IPS-18c (cell line): ENCODE results near the gene PTPRD.

Experiments
- H3K4me3 ChIP-seq: 2 replicates; pipeline ENCODE4 v1.7.0; 2013; ENCODE audit warnings: low read depth, mild to moderate bottlenecking, low read length, moderate library complexity; ENCODE audit not compliant: insufficient read depth
- H3K9me3 ChIP-seq: one replicate; pipeline ENCODE4 v1.6.1; 2013; ENCODE audit warnings: mild to moderate bottlenecking, low read length, moderate library complexity; ENCODE audit not compliant: control insufficient read depth, insufficient read depth

PTPRD gene

GRCh38 chr9:8338767-8339510 lies 2273.9 kb downstream of the PTPRD start:
- H3K4me3 ChIP-seq: no peak overlapping the region
- no peaks in the 10 kb centered on the region for H3K9me3 ChIP-seq

- Histone ChIP-seq H3K4me3 (no peak overlapping the region), H3K9me3 (no peaks in the 10 kb centered on the region)
Measured at GRCh38 chr9:8337834-8338766, 2274.7 kb downstream of the PTPRD start.

- Histone ChIP-seq H3K4me3 (no peak overlapping the region), H3K9me3 (no peaks in the 10 kb centered on the region)
Measured at GRCh38 chr9:8332871-8333270, 2279.9 kb downstream of the PTPRD start.

DNA sequence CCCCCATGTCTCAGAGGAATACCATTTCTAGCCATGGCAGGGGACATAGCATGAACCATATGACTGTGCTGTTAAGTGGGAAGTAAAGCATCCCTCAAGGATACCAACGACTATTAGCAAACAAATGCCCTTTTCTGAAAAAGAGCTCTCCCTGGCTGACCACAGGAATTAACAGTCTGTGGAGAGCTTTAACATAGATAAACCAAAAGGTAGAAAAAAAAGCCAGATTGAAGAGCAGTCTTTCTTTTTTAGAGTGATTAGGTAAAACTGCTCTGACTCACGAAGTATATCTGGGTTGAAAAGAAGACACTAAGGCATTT lies 2280.5 kb downstream of the PTPRD start:
- Histone ChIP-seq H3K4me3 (no peak overlapping the region), H3K9me3 (no peaks in the 10 kb centered on the region)

DNA sequence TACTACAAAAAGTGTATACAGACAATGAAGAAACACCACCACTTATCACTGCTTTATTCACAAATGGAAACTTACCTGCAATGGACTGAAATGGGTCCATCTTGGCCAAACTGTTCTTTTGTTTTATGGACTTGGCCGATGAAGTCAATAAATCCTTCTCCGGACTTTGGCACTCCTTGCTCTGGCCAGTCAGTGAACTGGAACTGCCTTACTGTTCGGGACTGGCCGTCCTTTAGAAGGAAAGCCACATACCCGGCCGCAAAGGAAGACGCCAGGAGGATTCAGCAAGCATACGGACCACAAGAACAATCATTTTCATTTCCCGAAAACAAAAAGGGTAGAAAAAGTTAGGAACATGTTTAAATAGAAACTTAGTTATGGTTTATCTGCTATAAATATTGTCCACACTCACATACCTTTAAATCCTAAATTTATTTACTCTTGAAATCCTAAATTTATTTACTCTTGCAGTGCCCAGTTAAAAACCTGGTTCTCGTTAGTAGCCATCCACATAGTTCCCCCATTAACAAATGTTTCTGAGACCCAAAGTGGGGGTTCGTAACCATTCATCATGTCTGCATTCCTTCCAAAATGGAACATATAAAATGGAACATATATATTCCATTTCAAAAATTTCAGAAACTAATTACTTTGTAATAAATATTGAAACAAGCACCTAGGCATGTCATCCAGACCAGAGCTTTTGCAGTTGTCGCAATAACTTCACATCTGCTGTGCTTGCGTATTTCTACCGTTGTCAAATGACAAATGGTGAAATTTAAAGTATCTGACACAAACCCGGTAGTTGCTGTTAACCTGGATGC lies 2281.1 kb downstream of the PTPRD start:
- no peaks in the 10 kb centered on the region for H3K9me3 ChIP-seq
- H3K4me3 ChIP-seq: no peak overlapping the region

- Histone ChIP-seq H3K9me3 (no peaks in the 10 kb centered on the region), H3K4me3 (no peak overlapping the region)
Measured at GRCh38 chr9:8329561-8330283, 2283.1 kb downstream of the PTPRD start.

- H3K9me3 ChIP-seq: no peaks in the 10 kb centered on the region
- no peak overlapping the region for H3K4me3 ChIP-seq
Measured at GRCh38 chr9:8315211-8315610, 2297.6 kb downstream of the PTPRD start.

DNA sequence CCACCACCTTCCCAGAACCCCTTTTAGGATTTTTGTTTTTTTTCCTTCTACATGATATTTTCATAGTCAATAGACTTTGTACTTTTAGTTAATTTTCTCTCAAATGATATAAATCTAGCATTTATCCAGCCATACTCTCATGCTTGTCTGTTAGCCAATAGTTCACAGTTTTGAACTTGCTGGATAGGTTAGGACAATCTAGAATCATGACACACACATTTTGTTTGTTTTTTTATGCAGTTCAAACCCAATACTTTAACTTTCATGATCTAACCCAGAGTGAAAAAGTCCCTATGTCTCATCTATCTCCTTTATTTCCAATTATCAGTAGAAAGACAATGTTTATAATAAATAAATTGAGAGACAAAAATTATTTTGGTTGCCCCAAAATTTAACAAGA lies 2303.5 kb downstream of the PTPRD start:
- Histone ChIP-seq H3K9me3 (no peaks in the 10 kb centered on the region), H3K4me3 (no peak overlapping the region)

- Histone ChIP-seq H3K9me3 (no peaks in the 10 kb centered on the region), H3K4me3 (no peak overlapping the region)
Measured at GRCh38 chr9:8304720-8305119, 2308.1 kb downstream of the PTPRD start.

DNA sequence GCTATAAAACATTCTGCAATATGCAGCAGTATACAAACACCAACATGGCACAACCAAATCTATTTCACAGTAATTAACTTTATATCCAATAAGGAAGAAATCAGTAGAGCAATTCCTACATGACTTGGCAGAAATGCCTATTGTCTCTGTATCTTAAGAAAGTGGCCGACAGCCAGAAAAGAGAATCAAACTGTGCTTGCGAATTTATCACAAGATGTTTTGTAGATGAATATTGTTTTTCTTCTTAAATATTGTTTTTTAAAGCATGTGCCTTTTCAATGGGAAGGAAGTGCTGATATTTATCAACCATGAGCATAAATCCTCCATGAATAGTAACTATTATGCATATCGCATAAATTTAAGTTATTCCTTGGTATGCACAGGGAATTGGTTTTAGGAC lies 2311.5 kb downstream of the PTPRD start:
- H3K9me3 ChIP-seq: no peaks in the 10 kb centered on the region

DNA sequence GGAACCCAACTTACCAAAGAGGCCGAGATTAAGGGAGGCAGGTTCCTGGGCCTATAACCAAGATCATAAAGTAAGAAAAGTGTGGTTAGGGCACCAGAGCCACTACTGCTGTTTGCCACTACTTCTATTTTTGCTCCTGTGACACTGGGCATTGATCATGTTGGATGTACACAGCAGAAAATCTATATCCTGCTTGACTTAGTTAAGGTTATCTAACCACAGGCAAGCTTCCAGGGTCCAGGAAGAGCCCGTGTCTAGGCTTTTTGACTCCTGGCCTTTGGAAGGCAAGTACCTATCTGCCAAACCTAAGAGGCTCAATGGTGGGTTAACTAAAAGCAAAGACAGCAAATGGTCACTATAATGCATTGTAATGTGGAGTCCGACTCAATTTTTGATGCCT lies 2315.8 kb downstream of the PTPRD start:
- H3K4me3 ChIP-seq: no peak overlapping the region
- H3K9me3 ChIP-seq: no peaks in the 10 kb centered on the region

More for the DNA sequence above, 2311.5 kb downstream of the PTPRD start:
- H3K4me3 ChIP-seq: no peak overlapping the region

DNA sequence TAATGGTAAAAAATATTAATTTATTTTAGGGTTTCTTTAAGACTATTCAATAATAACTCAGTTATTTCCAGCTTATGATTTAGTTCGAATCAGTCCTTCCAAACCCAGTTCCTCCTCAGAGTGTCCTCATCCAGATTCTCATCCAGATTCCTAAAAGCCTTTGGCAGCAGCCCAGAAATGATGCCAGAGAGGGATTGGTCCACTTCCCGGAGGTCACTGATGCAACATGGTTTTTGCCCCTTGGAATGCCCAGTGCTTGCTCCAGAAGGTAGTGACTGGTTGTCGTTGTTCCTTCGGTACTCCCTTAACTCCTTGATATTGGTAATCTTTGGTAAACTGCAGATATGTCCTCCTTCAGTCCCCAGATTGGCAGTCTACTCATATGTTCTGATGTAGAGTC lies 2320.1 kb downstream of the PTPRD start:
- H3K9me3 ChIP-seq: no peaks in the 10 kb centered on the region
- no peak overlapping the region for H3K4me3 ChIP-seq

DNA sequence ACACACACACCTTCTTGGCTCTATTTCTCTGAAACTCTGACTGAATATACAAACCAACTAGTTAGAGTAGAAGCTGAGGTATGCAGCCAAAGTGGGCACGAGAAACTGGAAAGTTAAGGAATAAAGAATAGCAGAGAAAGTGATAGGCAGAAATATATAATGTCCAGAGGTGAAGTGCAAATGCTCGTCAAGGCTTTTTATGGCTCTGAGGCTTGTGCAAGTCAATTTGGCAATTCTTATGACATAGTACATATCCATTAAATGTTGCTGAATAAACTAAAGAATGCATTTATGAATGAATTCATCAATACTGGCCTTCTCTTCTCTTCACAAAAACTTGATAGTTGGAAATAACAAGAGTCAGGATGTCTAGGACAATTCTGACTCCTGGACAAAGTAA lies 2323.1 kb downstream of the PTPRD start:
- H3K4me3 ChIP-seq: no peak overlapping the region

DNA sequence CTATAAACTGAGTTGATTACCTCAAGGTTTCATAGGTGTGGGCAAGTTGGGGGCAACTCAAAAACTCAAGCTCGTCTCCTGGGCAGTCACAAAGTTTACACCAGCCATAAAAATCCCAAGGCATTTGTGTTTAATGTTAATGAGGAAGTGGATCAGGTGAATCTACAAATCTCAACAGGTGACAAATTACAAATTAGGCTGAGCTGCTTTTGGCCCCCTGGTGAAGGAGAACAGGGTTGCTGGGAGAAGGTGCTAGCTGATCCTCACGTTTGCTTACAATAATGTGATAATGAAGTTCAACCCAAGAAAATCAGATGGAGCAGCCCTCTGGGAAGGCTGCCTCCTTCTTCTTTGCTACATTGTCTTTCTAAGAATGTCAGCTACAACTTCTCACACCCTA lies 2324.8 kb downstream of the PTPRD start:
- H3K4me3 ChIP-seq: no peak overlapping the region
- H3K9me3 ChIP-seq: no peaks in the 10 kb centered on the region

More for the DNA sequence above, 2323.1 kb downstream of the PTPRD start:
- H3K9me3 ChIP-seq: no peaks in the 10 kb centered on the region

DNA sequence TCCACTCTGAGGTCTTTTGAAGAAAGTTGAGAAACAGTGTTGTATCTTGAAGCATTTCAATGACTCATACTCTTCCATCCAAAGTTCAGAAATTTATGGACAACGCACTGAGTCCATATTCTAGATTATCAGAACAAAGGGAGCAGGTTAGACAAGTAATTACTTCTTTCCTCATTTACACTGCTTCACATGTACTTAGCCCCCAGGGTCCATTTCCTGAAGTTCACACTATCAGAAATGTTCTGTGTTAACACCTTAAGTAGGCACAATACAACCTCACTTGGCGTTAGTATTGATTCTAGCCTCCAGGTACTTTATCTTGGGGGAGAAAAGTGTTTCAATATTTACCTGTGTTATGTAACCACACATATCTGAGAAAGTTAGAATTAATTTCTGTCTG lies 2325.3 kb downstream of the PTPRD start:
- no peak overlapping the region for H3K4me3 ChIP-seq
- H3K9me3 ChIP-seq: no peaks in the 10 kb centered on the region

- Histone ChIP-seq H3K9me3 (no peaks in the 10 kb centered on the region), H3K4me3 (no peak overlapping the region)
Measured at GRCh38 chr9:8284884-8285283, 2327.9 kb downstream of the PTPRD start.

DNA sequence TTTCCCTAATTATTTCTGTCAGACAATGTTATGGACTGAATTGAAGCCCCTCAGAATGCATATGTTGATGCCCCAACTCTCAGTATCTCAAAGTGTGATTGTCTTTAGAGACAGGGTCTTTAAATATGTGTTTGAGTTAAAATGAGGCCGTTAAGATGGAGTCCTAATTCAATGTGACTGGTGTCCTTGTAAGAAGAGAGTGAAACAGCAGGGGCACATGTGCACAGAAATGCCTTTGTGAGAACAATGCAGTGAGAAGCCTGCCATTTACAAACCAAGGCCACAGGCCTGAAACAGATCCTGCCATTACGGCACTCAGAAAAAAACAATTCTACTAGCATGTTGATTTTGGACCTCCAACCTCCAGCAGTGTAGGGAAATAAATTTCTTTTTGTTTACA lies 2330.3 kb downstream of the PTPRD start:
- no peak overlapping the region for H3K4me3 ChIP-seq
- no peaks in the 10 kb centered on the region for H3K9me3 ChIP-seq
